ENCODE results near the gene MRPL4. TPM values are rescaled to one million over a fixed set of nuclear protein-coding genes. Genes with fewer than 3 reads are reported as not detected.

The MRPL4 gene
- total RNA-seq, 1 experiment from 2014 or later, result 112 TPM

- ATAC-seq, result no peak
- DNase-seq (ENCODE audit: low spot score), result no peak
- peaks cover 6% of the 10 kb centered on the region for H3K4me1 Mint-ChIP-seq
- H3K27ac Mint-ChIP-seq, result no peak overlapping the region
- CTCF ChIA-PET, result interaction anchor here (1.3 to 1.5 kb wide), 2 partner anchors 41 to 89 kb away, joined by 6 to 9 read pairs; no protein-coding TSS in a partner anchor
- no peaks in the 10 kb centered on the region for H3K36me3 Mint-ChIP-seq
- TF ChIP-seq NFE2L1 (CRISPR knock-in tag; IDR thresholded peaks at IDR 0.05), result no peak
- TF ChIP-seq ZNF281 (CRISPR knock-in tag; IDR thresholded peaks at IDR 0.05), result no peak
- no peak for TF ChIP-seq USF1 (CRISPR knock-in tag; IDR thresholded peaks at IDR 0.05)
- TF ChIP-seq ZNF425 (CRISPR knock-in tag; conservative IDR thresholded peaks at IDR 0.05), result no peak
- TF ChIP-seq ZNF232 (CRISPR knock-in tag; IDR thresholded peaks at IDR 0.05), result no peak
- TF ChIP-seq OVOL2 (CRISPR knock-in tag; IDR thresholded peaks at IDR 0.05; ENCODE audit: borderline replicate concordance), result no peak
- TF ChIP-seq ATF3 (CRISPR knock-in tag; conservative IDR thresholded peaks at IDR 0.05), result no peak
- no peak for TF ChIP-seq JUN (CRISPR knock-in tag; IDR thresholded peaks at IDR 0.05)
- no peak for TF ChIP-seq NR1H2 (CRISPR knock-in tag; IDR thresholded peaks at IDR 0.05)
- TF ChIP-seq NR2C2 (CRISPR knock-in tag; IDR thresholded peaks at IDR 0.05), result no peak
- TF ChIP-seq CTCF (IDR thresholded peaks at IDR 0.05), result no peak
- no peak for TF ChIP-seq PRRX2 (CRISPR knock-in tag; IDR thresholded peaks at IDR 0.05)
- TF ChIP-seq ATF6 (CRISPR knock-in tag; IDR thresholded peaks at IDR 0.05), result no peak
- no peak for TF ChIP-seq USF2 (CRISPR knock-in tag; IDR thresholded peaks at IDR 0.05)
- no peak for TF ChIP-seq MLX (CRISPR knock-in tag; IDR thresholded peaks at IDR 0.05)
- TF ChIP-seq ZNF671 (CRISPR knock-in tag; IDR thresholded peaks at IDR 0.05), result no peak
- TF ChIP-seq ETV6 (CRISPR knock-in tag; IDR thresholded peaks at IDR 0.05), result no peak
- TF ChIP-seq HMGA2 (CRISPR knock-in tag; IDR thresholded peaks at IDR 0.05), result no peak
- TF ChIP-seq ZNF512 (CRISPR knock-in tag; IDR thresholded peaks at IDR 0.05; ENCODE audit: borderline replicate concordance), result no peak
- POLR2A ChIA-PET, result no interaction called here
- H3K9me3 Mint-ChIP-seq, result no peaks in the 10 kb centered on the region
- no peak overlapping the region for H3K4me3 Mint-ChIP-seq
- peaks cover 54% of the 10 kb centered on the region for H3K27me3 Mint-ChIP-seq (ENCODE audit: low read depth)
Observed at GRCh38 chr19:10299545-10300458, 47.8 kb downstream of the MRPL4 start.

Data from WTC11 (cell line).